ENCODE measurements around the gene ADGRG3. TPM values are rescaled to one million over a fixed set of nuclear protein-coding genes. Genes with fewer than 3 reads are reported as not detected.

ADGRG3 gene
- total and polyA plus RNA-seq, 2 of the 13 experiments (the other 11 are each of a cell fraction or from before 2014, with no cell fraction given) = 2.7 to 11.8 TPM

GRCh38 chr16:57633383-57634064, 34.6 kb upstream of the ADGRG3 start:
- 88% methylated on average over 11 of the region's 11 CpGs for WGBS (ENCODE audit: low lambda C conversion rate)
- POLR2A ChIA-PET = interaction anchor here (3.9 to 6.9 kb wide), 2 partner anchors 12 to 26 kb away, joined by 33 to 127 read pairs; no protein-coding TSS in a partner anchor
- H3K9ac ChIP-seq (ENCODE audit: insufficient read depth, low read depth, low read length) = no peak overlapping the region
- no peak for TF ChIP-seq IRF1 (CRISPR knock-in tag; IDR thresholded peaks at IDR 0.05; ENCODE audit: low read depth)
- 0 out of 2 replicates have a peak, but pooled peaks have one; percentile 14 for TF ChIP-seq ZMYM3 (CRISPR knock-in tag; IDR thresholded peaks at IDR 0.05)
- no peak for TF ChIP-seq ZNF446 (CRISPR knock-in tag; IDR thresholded peaks at IDR 0.05)
- no peak for TF ChIP-seq AGO1 (IDR thresholded peaks at IDR 0.05; ENCODE audit: low read depth, low read length, poor library complexity, severe bottlenecking)
- no peak for TF ChIP-seq IRF2 (CRISPR knock-in tag; IDR thresholded peaks at IDR 0.05)
- TF ChIP-seq ZNF275 (CRISPR knock-in tag; IDR thresholded peaks at IDR 0.05; ENCODE audit: borderline replicate concordance) = no peak
- no peak for TF ChIP-seq SOX6 (IDR thresholded peaks at IDR 0.05)
- TF ChIP-seq SOX6 (CRISPR knock-in tag; IDR thresholded peaks at IDR 0.05) = 0 out of 2 replicates have a peak, but pooled peaks have one; percentile 12
- no peak for TF ChIP-seq ZUFSP (CRISPR knock-in tag; IDR thresholded peaks at IDR 0.05; ENCODE audit: borderline replicate concordance)
- no peak for TF ChIP-seq ZNF546 (CRISPR knock-in tag; conservative IDR thresholded peaks at IDR 0.05)
- peak; percentile 98 for TF ChIP-seq ZNF768 (CRISPR knock-in tag; IDR thresholded peaks at IDR 0.05)
- TF ChIP-seq ARID4A (CRISPR knock-in tag; IDR thresholded peaks at IDR 0.05; ENCODE audit: borderline replicate concordance) = no peak
- TF ChIP-seq ZNF121 (CRISPR knock-in tag; IDR thresholded peaks at IDR 0.05) = peak; percentile 37; the same call in 1 of the 2 replicates
- no peak for TF ChIP-seq ZNF383 (CRISPR knock-in tag; IDR thresholded peaks at IDR 0.05; ENCODE audit: borderline replicate concordance)
- TF ChIP-seq MXD1 (CRISPR knock-in tag; IDR thresholded peaks at IDR 0.05) = 0 out of 2 replicates have a peak, but pooled peaks have one; percentile 32

More at GRCh38 chr16:57633383-57634064, 34.6 kb upstream of the ADGRG3 start:
- Histone ChIP-seq H3K4me3 (replicated peaks in 1 of 3; ENCODE audit: insufficient read depth in 1 of 3, low read depth in 2 of 3, low read length in 3 of 3) (no peak overlapping the region), H3K9me3 (ENCODE audit: low read length) (no peaks in the 10 kb centered on the region), H2AFZ (ENCODE audit: low read length) (no peak overlapping the region), H3K27me3 (ENCODE audit: control insufficient read depth in 1 of 2, insufficient read depth in 2 of 2, low read length in 2 of 2) (no peaks in the 10 kb centered on the region), H3K4me1 (ENCODE audit: insufficient read depth, low read length) (peaks cover 56% of the 10 kb centered on the region), H3K79me2 (ENCODE audit: insufficient read depth, low read length) (no peaks in the 10 kb centered on the region), H4K20me1 (ENCODE audit: insufficient read depth, low read length) (no peaks in the 10 kb centered on the region), H3K4me2 (ENCODE audit: low read depth, low read length) (no peak overlapping the region), H3K27ac (ENCODE audit: extremely low read length, insufficient read depth, low read length) (no peak overlapping the region), H3K36me3 (replicated peaks in 1 of 2; ENCODE audit: control insufficient read depth in 1 of 2, insufficient read depth in 2 of 2, low read length in 2 of 2) (no peaks in the 10 kb centered on the region)
- intact Hi-C loops (cut with micrococcal nuclease; ENCODE audit: unreplicated experiment) = no loop called here
- DNase-seq (ENCODE audit: low spot score) = no peak
- no peak for ATAC-seq
- FAIRE-seq = no peak
- in situ Hi-C loops (cut with HindIII; ENCODE audit: extremely low pct_ligation_motif_present, low pct_unique_long_range_greater_than_20kb) = no loop called here
- BruUV-seq (replicated peaks) = no TSS peak
- CTCF ChIA-PET (ENCODE audit: low intra/inter-chr PET ratio, low total read pairs) = interaction anchor here (1.2 kb wide), 1 partner anchor 14 kb away, joined by 5 read pairs; no protein-coding TSS in a partner anchor

Data from HepG2 (cell line).